ENCODE results near the gene MCCC1.
"Not testable (repeated sequence)": the region's sequence is repeated elsewhere in the genome, so short reads cannot be mapped to it uniquely, and the experiment has no call there.

Gene MCCC1

DNA sequence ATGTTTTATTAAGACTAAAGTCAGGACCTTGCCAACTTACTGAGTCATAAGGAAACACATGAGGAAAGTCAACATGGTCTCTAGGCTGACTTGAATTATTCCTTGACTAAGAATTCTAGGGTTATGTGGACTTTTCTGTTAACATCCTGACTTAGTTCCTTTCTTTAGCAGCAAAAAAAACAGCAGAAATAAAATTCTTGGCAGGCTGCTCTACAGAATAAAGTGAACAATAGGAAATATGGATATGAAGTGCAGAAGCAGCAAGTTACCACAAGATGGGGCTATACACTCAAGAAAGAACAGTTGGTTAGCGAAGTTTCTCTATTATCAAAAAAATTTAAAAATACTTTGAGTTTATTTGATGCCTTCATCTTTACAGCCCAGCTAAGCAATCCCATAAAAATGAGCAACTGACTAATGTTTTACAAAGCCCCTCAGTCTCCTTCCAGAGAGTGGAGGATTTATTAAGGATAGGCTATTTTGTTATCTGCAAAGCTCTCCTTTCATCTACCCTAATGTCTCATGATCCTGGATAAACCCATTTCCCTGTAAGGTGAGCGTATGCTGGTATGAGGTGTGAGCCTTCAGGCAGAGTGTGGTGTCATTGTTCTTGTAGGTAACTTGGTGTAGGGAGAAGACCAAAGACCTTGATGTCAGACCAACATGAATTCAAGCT, 23.1 kb upstream of the MCCC1 start:
- no peak overlapping the region for H3K4me3 ChIP-seq (ENCODE audit: low read depth in 1 of 2, low read length in 2 of 2)
- no peak overlapping the region for H3K9ac ChIP-seq (ENCODE audit: low read length)
- no peaks in the 10 kb centered on the region for H3K27me3 ChIP-seq (ENCODE audit: control insufficient read depth in 1 of 2, insufficient read depth in 2 of 2, low read length in 2 of 2)
- no peak overlapping the region for H3K27ac ChIP-seq (ENCODE audit: low read depth, low read length)
- no peaks in the 10 kb centered on the region for H3K4me1 ChIP-seq (ENCODE audit: insufficient read depth, low read length)
- no peaks in the 10 kb centered on the region for H3K9me3 ChIP-seq (ENCODE audit: low read length)
- H3K36me3 ChIP-seq (ENCODE audit: insufficient read depth, low read length) = no peaks in the 10 kb centered on the region

DNA sequence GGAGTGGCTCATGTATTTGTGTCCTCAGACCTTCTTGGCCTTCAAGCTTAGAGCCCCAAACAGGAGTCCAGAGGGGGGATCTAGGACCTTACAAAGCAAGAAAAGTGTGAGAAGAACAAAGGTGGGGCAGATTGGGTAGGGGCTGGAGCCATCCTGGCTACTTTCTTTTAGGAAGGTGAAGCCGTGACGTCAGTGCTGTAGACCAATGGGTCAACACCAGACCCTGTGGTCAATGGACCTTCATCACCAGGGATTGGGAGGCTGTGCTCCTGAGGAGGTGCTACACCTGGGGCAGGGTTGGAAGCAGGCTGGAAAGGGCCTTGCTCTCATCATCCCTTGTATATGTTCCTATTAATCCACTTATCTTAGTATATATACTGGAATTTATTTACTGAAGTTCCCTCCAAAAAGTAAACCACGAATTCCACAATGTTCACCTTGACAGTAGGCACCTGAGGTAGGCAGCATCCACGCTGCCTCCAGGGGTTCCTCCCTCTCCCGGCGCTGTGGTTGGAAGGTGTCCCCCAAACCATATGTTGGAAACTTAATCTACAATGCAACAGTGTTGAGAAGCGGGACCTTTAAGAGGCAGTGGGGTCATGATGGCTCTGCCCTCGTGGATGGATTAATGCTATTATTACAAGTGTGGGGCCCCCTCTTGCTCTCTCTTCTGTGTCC, 21.4 kb upstream of the MCCC1 start:
- H3K27me3 ChIP-seq (ENCODE audit: control insufficient read depth in 1 of 2, insufficient read depth in 2 of 2, low read length in 2 of 2) = peaks cover 0 to 9% of the 10 kb centered on the region in 2 donors
- no peak overlapping the region for H3K27ac ChIP-seq (ENCODE audit: low read depth, low read length)
- H3K36me3 ChIP-seq (ENCODE audit: insufficient read depth, low read length) = no peaks in the 10 kb centered on the region
- no peak overlapping the region for H3K4me3 ChIP-seq (ENCODE audit: low read depth in 1 of 2, low read length in 2 of 2)
- H3K4me1 ChIP-seq (ENCODE audit: insufficient read depth, low read length) = no peaks in the 10 kb centered on the region
- H3K9ac ChIP-seq (ENCODE audit: low read length) = no peak overlapping the region
- H3K9me3 ChIP-seq (ENCODE audit: low read length) = no peaks in the 10 kb centered on the region

DNA sequence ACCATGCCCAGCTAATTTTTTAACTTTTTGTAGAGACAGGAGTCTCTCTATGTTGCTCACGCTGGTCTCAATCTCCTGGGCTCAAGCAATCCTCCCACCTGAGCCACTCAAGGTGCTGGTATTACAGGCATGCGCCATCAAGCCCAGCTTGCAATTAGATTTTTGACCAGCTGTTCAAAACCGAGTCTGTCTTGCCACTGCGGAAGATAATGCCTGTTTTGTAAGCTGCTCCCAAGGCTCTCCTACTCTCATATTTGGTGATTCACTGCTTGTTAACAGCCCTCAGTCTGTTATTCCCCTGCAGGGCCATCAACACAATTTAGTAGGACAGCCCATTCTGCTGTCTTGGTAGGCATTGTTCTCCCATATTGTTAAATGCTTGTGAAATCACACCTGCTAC, 17.8 kb upstream of the MCCC1 start:
- no peak overlapping the region for H3K4me3 ChIP-seq (ENCODE audit: low read depth in 1 of 2, low read length in 2 of 2)
- no peaks in the 10 kb centered on the region for H3K4me1 ChIP-seq (ENCODE audit: insufficient read depth, low read length)
- H3K27me3 ChIP-seq (ENCODE audit: control insufficient read depth in 1 of 2, insufficient read depth in 2 of 2, low read length in 2 of 2) = peaks cover 0 to 9% of the 10 kb centered on the region in 2 donors
- no peaks in the 10 kb centered on the region for H3K9me3 ChIP-seq (ENCODE audit: low read length)
- H3K36me3 ChIP-seq (ENCODE audit: insufficient read depth, low read length) = no peaks in the 10 kb centered on the region
- H3K9ac ChIP-seq (ENCODE audit: low read length) = no peak overlapping the region
- H3K27ac ChIP-seq (ENCODE audit: low read depth, low read length) = no peak overlapping the region

DNA sequence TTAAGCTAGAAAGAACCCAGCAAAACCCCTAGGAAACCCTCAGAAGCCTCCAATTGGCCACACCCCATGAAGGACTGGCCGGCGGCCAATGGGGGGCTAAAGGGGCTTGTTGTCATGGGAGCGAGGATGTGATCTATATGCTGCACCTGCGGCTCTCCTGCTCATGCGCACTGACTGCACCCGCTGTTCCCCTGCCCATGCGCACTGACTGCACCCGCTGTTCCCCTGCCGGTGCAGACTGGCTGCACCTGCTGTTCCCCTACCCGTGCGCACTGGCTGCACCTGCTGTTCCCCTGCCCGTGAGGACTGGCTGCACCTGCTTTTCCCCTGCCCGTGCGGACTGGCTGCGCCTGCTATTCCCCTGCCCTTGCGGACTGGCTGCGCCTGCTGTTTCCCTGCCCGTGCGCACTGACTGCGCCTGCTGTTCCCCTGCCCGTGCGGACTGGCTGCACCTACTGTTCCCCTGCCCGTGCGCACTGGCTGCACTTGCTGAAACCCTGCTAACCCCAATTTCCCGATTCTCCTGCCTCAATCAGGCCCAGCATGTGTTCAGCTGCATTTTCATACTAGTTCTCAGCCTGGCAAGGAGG, 16.8 kb upstream of the MCCC1 start:
- H3K4me3 ChIP-seq (ENCODE audit: low read depth in 1 of 2, low read length in 2 of 2) = no peak overlapping the region
- no peaks in the 10 kb centered on the region for H3K4me1 ChIP-seq (ENCODE audit: insufficient read depth, low read length)
- no peak overlapping the region for H3K9ac ChIP-seq (ENCODE audit: low read length)
- H3K36me3 ChIP-seq (ENCODE audit: insufficient read depth, low read length) = no peaks in the 10 kb centered on the region
- peaks cover 0 to 9% of the 10 kb centered on the region in 2 donors for H3K27me3 ChIP-seq (ENCODE audit: control insufficient read depth in 1 of 2, insufficient read depth in 2 of 2, low read length in 2 of 2)
- H3K9me3 ChIP-seq (ENCODE audit: low read length) = no peaks in the 10 kb centered on the region
- no peak overlapping the region for H3K27ac ChIP-seq (ENCODE audit: low read depth, low read length)

DNA sequence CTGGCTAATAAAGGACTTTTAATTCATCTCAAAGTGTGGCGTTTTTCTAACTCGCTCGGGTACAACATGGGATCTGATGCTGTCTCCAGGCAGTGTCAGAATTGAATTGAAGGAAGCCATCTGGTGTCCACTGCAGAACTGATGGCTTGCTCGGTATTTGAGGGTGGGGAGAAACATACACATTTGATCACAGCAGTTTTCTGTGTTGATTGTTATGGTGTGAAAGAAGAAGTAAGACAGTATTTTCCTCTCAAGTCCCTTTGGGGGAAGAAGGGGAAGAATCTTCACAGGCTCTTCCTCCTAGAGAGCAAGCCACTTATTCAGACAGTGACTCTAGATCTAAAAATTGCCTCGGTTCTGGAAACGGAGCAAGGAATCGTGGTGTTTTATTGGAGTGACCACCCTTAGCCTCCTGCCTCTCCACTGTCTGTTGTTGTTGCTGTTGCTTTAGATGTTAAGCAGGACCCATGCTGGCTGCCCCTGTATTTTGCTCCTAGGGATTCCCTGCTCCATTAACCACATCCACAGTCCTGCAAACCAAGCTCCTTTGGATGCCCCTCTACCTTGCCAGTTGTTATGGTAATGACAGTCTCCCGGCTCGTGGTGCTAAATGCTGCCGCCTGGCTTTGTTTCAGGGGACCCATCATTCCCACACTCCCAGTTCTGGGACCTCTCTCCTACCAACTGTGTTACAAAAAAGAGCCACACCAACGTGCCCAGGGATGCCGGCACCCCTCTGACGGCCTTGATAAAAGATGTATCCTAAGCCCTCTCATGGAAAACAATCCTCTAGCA, 15.3 kb upstream of the MCCC1 start:
- Histone ChIP-seq H3K27ac (ENCODE audit: low read depth, low read length) (no peak overlapping the region), H3K27me3 (ENCODE audit: control insufficient read depth in 1 of 2, insufficient read depth in 2 of 2, low read length in 2 of 2) (peaks cover 0 to 9% of the 10 kb centered on the region in 2 donors), H3K9ac (ENCODE audit: low read length) (no peak overlapping the region), H3K36me3 (ENCODE audit: insufficient read depth, low read length) (no peaks in the 10 kb centered on the region), H3K4me3 (ENCODE audit: low read depth in 1 of 2, low read length in 2 of 2) (no peak overlapping the region), H3K9me3 (ENCODE audit: low read length) (no peaks in the 10 kb centered on the region), H3K4me1 (ENCODE audit: insufficient read depth, low read length) (no peaks in the 10 kb centered on the region)

DNA sequence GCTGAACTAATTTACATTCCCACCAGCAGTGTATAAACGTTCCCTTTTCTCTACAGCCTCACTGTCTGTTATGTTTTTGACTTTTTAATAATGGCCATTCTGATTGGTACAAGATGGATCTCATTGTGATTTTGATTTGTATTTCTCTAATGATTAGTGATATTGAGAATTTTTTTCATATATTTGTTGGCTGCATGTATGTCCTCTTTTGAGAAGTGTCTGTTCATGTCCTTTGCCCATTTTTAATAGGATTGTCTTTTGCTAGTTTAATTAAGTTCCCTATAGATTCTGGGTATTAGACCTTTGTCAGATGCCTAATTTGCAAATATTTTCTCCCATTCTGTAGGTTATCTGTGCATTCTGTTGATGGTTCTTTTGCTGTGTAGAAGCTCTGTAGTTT, 10.6 kb upstream of the MCCC1 start:
- H3K27me3 ChIP-seq (ENCODE audit: control insufficient read depth in 1 of 2, insufficient read depth in 2 of 2, low read length in 2 of 2); H3K27ac ChIP-seq (ENCODE audit: low read depth, low read length): not testable (repeated sequence)

DNA sequence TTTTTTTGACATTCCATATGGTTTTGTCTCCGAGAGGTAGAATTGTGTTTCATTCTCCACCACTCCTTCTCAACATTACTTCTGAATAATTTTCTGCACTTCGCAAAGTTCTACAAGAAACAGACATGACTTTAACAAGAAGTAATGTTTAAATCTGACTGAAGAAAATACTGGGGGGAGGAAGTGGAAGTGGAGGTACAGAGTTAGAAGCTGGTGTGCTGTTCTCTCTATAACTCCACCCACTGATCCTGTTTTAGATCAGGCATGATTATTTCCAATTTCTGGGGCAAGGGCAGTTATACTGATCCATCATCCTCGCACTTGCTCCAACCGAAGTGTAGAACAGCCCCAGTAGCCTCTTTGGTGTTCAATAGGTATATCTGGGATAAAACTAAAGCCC, 9.2 kb upstream of the MCCC1 start:
- Histone ChIP-seq H3K9me3 (ENCODE audit: low read length) (no peaks in the 10 kb centered on the region), H3K4me3 (ENCODE audit: low read depth in 1 of 2, low read length in 2 of 2) (no peak overlapping the region), H3K4me1 (ENCODE audit: insufficient read depth, low read length) (no peaks in the 10 kb centered on the region), H3K27ac (ENCODE audit: low read depth, low read length) (no peak overlapping the region), H3K9ac (ENCODE audit: low read length) (no peak overlapping the region), H3K27me3 (ENCODE audit: control insufficient read depth in 1 of 2, insufficient read depth in 2 of 2, low read length in 2 of 2) (no peaks in the 10 kb centered on the region), H3K36me3 (ENCODE audit: insufficient read depth, low read length) (no peaks in the 10 kb centered on the region)

More for the DNA sequence above, 10.6 kb upstream of the MCCC1 start:
- not testable (repeated sequence) for H3K36me3 ChIP-seq (ENCODE audit: insufficient read depth, low read length); H3K4me3 ChIP-seq (ENCODE audit: low read depth in 1 of 2, low read length in 2 of 2); H3K9ac ChIP-seq (ENCODE audit: low read length); H3K9me3 ChIP-seq (ENCODE audit: low read length); H3K4me1 ChIP-seq (ENCODE audit: insufficient read depth, low read length)

DNA sequence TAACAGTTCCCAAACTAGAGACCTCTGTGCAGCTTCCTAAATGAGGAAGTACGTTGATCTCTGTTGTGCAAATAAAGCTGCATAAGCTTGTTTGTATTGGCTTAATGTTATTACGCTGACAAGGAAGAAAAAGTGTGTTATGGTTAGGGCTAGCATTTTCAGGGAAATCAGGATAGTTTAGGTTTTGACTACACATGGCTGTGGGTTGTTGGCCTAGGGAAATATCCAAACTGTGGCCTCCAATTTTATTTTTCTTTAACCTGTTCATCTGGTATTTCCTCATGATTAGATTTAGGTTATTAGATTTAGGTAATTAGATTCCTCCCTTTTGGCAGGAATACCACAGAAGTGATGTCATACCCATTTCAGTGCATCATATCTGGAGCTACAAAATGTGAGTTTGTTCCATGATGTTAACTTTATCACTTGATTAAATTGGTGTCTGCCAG, 8.7 kb upstream of the MCCC1 start:
- no peaks in the 10 kb centered on the region for H3K9me3 ChIP-seq (ENCODE audit: low read length)
- H3K27ac ChIP-seq (ENCODE audit: low read depth, low read length) = no peak overlapping the region
- H3K4me1 ChIP-seq (ENCODE audit: insufficient read depth, low read length) = no peaks in the 10 kb centered on the region
- no peaks in the 10 kb centered on the region for H3K27me3 ChIP-seq (ENCODE audit: control insufficient read depth in 1 of 2, insufficient read depth in 2 of 2, low read length in 2 of 2)
- no peak overlapping the region for H3K4me3 ChIP-seq (ENCODE audit: low read depth in 1 of 2, low read length in 2 of 2)
- H3K36me3 ChIP-seq (ENCODE audit: insufficient read depth, low read length) = no peaks in the 10 kb centered on the region
- H3K9ac ChIP-seq (ENCODE audit: low read length) = no peak overlapping the region

DNA sequence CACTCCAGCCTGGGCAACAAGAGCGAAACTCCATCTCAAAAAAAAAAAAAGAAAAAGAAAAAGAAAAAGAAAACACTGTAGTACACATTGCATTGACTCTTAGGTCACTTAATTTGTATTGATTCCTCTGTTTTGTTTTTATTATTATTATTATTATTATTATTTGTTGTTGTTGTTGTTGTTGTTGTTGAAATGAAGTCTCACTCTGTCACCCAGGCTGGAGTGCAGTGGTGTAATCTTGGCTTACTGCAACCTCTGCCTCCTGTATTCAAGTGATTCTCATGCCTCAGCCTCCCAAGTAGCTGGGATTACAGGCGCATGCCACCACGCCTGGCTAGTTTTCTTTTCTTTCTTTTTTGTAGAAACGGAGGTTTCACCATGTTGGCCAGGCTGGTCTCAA, 8.1 kb upstream of the MCCC1 start:
- H3K27me3 ChIP-seq (ENCODE audit: control insufficient read depth in 1 of 2, insufficient read depth in 2 of 2, low read length in 2 of 2); H3K4me1 ChIP-seq (ENCODE audit: insufficient read depth, low read length); H3K9me3 ChIP-seq (ENCODE audit: low read length); H3K4me3 ChIP-seq (ENCODE audit: low read depth in 1 of 2, low read length in 2 of 2); H3K36me3 ChIP-seq (ENCODE audit: insufficient read depth, low read length); H3K27ac ChIP-seq (ENCODE audit: low read depth, low read length); H3K9ac ChIP-seq (ENCODE audit: low read length): not testable (repeated sequence)

DNA sequence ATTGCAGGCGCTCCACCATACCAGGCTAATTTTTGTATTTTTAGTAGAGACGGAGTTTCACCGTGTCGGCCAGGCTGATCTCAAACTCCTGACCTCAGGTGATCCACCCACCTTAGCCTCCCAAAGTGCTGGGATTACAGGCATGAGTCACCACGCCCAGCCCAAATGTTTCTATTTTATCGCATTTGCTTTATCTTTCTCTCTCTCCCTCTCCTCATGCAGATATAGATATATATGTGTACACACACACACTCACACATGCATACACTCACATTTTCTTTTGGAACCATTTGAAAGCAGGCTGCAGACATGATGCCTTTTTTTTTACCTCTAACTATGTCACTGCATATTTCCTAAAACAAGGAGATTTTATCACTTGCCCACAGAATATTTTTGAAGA, 7.3 kb upstream of the MCCC1 start:
- no peak overlapping the region for H3K27ac ChIP-seq (ENCODE audit: low read depth, low read length)
- no peaks in the 10 kb centered on the region for H3K9me3 ChIP-seq (ENCODE audit: low read length)
- H3K9ac ChIP-seq (ENCODE audit: low read length) = no peak overlapping the region
- H3K4me1 ChIP-seq (ENCODE audit: insufficient read depth, low read length) = no peaks in the 10 kb centered on the region
- no peaks in the 10 kb centered on the region for H3K36me3 ChIP-seq (ENCODE audit: insufficient read depth, low read length)
- H3K27me3 ChIP-seq (ENCODE audit: control insufficient read depth in 1 of 2, insufficient read depth in 2 of 2, low read length in 2 of 2) = no peaks in the 10 kb centered on the region
- H3K4me3 ChIP-seq (ENCODE audit: low read depth in 1 of 2, low read length in 2 of 2) = no peak overlapping the region

DNA sequence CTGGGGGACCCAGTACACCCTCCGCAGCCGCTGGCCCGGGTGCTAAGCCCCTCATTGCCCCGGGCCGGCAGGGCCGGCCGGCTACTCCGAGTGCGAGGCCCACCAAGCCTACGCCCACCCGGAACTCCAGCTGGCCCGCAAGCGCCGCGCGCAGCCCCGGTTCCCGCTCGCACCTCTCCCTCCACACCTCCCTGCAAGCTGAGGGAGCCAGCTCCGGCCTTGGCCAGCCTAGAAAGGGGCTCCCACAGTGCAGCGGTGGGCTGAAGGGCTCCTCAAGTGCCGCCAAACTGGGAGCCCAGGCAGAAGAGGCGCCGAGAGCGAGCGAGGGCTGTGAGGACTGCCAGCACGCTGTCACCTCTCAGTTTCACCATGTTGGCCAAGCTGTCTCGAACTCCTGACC, 4.7 kb upstream of the MCCC1 start:
- not testable (repeated sequence) for H3K27ac ChIP-seq (ENCODE audit: low read depth, low read length); H3K4me1 ChIP-seq (ENCODE audit: insufficient read depth, low read length); H3K27me3 ChIP-seq (ENCODE audit: control insufficient read depth in 1 of 2, insufficient read depth in 2 of 2, low read length in 2 of 2); H3K36me3 ChIP-seq (ENCODE audit: insufficient read depth, low read length); H3K9ac ChIP-seq (ENCODE audit: low read length); H3K4me3 ChIP-seq (ENCODE audit: low read depth in 1 of 2, low read length in 2 of 2); H3K9me3 ChIP-seq (ENCODE audit: low read length)
